ENCODE data around the gene IL1F10. TPM values are rescaled to one million over a fixed set of nuclear protein-coding genes. Genes with fewer than 3 reads are reported as not detected.
"Not testable (repeated sequence)": the region's sequence is repeated elsewhere in the genome, so short reads cannot be mapped to it uniquely, and the experiment has no call there.

Gene IL1F10
- total RNA-seq, 1 donor from 2014 or later, result not detected

DNA sequence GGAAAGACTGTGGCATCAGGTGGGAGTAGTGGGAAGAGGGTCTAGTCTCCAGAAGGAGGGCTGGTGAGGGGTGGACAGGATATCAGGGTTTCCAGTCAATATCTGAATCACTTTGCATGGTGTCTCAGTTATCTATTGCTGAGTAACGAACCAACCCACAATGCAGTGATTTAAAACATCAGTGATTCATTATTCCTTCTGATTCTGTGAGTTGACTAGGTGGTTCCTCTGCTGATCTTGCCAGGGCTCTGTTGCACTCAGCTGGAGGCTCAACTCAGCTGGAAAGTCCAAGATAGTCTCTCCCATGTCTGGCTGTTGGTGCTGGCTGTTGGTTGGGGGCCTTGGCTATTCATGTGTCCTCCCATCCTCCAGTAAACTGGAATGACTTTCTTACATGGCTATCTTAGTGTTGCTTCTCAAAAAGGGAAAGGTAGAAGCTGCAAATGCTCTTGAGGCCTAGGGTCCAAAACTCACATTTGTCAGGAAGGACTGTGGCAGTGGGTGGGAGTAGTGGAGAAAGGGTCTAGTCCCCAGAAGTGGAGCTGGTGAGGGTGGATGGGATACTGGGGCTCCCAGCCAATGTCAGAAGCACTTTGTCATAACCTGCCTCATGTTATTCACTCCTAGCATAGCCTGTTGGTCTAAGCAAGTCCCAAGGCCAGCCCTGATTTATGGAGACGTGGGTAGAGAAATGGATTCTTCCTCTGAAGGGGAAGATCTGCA, 13.9 kb downstream of the IL1F10 start:
- no peak for DNase-seq (ENCODE audit: low spot score)

DNA sequence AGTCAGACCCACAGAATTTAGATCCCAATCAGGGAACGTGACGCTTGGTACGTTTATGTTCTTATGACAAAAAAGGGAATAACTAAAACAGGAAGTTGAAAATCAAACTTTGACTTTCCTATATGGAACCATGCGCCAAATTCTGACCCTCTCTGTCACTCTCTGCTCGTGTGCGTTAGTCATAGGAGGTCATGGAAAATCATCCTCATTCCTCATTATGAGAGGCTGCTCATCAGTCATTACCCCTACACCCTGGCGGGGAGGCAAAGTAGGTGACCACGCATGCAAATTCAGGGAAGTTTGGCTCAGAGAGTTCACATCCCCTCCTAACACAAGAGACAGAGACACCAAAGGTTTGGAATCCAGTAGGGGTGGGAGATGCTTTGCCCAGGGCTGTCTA, 15.5 kb downstream of the IL1F10 start:
- no peak for DNase-seq (ENCODE audit: low spot score)

DNA sequence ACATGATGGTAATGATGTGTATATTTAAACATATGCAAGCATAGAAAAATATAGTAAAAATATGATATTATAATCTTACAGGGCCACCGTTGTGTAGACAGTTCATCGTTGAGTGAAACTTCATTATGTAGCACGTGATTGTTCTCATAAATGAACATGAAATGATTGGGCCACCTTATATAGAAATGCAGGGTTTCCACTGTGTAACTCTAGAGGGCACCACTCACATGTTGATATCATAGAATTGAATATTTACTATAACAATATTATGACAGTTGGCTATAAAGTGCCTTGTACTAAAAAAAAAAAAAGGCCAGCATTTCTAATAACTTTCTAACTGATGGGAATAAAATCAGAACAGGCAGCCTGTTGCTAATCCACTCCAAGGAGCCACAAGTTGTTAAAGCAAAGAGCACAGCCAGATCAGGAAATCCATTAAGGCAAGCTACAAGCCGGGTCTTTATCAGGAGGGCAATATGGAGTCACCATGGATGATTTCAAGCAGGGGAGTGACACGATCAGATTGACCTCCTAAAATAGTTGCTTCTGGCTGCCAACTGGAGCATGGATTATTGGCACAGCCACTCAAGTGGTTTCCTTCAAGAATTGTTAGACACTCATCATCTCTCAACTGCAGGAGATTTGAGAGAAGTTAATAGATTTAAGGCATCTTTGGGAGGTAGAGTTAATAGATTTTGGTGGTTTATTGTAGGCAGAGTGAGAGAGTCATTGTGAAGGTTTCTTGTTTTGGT, 16.7 kb downstream of the IL1F10 start:
- DNase-seq (ENCODE audit: low spot score), result no peak

DNA sequence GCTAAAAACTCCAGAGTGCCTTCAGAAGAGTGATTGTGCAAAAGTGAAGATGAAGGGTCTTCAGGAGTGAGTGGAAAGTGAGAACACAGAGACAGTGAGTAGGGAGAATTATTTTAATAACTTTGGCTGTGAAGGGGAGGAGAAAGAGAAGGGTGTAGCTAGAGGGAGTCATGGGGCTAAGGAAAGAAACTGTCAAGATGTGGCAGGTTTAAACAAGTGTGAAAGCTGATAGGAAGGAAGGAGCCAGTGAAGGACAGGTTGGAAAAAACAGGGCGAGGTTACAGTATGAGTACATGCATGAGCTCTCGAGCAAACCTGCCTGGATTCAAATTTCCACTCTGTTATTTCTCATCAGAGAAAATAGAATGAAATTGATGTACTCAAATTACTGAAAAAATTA, 17.8 kb downstream of the IL1F10 start:
- no peak for DNase-seq (ENCODE audit: low spot score)

- no peak for DNase-seq (ENCODE audit: low spot score)
These were observed 20.6 kb downstream of the IL1F10 start for GRCh38 chr2:113088213-113088992.

DNA sequence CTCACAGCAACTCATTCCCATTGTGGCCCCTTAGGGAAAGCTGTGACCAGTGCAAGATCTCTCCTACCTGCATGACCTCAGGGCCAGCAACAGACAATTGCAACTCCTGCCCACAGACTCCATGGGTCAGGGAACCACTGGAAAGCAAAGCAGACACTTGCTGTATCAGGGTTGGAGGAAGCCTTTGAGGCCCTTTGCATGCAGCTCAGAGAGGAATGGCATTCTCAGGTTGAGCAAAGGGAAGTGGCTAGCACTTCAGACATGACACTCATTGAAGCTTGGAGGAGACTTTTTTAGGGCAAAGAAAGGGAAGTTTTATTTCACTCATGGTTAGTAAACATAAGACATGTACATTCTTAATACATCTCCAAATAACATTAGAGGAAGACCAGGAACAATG, 22.1 kb downstream of the IL1F10 start:
- no peak for DNase-seq (ENCODE audit: low spot score)

DNA sequence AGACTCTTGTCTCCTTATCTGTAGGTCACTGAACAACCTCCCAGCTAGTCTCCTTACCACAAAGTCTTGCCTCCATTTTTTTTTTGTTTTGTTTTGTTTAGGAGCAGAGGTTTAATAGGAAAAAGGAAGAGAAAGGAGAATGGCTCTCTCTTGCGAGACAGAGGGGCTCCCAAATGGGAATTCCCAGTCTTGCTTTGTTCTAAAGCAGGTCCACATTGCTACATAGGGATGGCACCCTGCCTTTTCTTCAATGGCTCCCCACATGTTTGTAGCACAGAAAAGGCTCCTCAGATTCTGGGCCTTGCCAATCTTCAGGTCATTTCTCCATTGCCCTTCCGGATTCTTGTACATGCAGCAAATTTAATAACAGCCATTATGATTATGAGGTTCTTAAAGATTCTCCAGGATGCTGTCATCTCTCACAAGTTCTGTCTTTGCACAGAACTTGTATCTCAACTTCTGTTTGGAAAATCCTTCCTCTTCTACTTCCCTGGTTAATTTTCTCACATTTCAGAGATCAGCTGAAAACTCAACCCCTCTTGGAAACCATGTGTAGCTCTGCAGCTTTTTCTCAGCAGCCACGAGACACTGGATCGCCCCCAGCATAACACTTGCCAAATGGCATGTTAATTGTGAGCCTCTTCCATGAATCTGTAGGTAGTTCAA, 23.6 kb downstream of the IL1F10 start:
- no peak for DNase-seq (ENCODE audit: low spot score)

GRCh38 chr2:113092864-113093612, 25.3 kb downstream of the IL1F10 start:
- DNase-seq (ENCODE audit: low spot score), result no peak

DNA sequence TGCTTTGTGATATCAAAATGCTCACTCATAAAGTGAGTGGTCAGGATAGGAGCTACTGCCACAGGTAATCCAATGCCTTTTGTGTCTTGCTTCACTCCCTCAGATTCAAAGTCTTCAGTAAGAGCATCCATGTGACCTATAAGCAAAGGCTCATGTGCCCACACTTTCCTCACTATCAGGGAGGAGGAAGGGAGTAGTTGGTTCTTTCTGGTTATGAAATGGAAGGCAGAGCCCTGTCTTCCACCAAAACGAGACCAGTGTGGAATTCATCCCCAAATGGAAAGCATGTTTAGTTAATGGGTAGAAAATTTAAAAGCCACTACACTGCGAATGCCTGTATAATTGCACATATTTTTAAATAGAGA, 25.8 kb downstream of the IL1F10 start:
- DNase-seq (ENCODE audit: low spot score), result no peak

DNA sequence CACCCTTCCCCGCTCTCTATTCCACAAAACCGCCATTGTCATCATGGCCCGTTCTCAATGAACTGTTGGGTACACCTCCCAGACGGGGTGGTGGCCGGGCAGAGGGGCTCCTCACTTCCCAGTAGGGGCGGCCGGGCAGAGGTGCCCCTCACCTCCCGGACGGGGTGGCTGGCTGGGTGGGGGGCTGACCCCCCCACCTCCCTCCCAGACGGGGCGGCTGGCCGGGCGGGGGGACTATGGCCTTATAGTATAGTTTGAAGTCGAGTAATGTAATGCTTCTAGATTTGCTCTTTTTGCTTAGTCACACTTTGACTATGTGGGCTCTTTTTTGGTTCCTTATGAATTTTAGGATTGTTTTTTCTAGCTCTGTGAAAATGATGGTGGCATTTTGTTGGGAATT, 28.5 kb downstream of the IL1F10 start:
- DNase-seq (ENCODE audit: low spot score), result not testable (repeated sequence)

GRCh38 chr2:113096842-113097618, 29.3 kb downstream of the IL1F10 start:
- DNase-seq (ENCODE audit: low spot score), result not testable (repeated sequence)

DNA sequence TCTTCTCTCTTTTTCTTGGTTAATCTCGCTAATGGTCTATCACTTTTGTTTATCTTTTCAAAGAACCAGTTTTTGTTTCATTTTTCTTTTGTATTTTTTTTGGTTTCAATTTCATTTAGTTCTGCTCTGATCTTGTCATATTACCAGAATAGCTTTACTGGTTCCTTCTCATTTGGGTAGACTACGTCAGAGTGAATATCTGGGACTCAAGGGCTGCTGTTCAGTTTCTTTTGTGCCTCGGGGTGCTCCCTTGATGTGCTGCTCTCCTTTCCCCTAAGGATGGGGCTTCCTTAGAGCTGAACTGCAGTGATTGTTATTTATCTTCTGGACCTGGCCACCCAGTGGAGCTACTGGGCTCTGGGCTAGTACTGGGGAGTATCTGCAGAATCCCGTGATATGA, 30.3 kb downstream of the IL1F10 start:
- no peak for DNase-seq (ENCODE audit: low spot score)

GRCh38 chr2:113098532-113098931, 30.8 kb downstream of the IL1F10 start:
- no peak for DNase-seq (ENCODE audit: low spot score)

DNA sequence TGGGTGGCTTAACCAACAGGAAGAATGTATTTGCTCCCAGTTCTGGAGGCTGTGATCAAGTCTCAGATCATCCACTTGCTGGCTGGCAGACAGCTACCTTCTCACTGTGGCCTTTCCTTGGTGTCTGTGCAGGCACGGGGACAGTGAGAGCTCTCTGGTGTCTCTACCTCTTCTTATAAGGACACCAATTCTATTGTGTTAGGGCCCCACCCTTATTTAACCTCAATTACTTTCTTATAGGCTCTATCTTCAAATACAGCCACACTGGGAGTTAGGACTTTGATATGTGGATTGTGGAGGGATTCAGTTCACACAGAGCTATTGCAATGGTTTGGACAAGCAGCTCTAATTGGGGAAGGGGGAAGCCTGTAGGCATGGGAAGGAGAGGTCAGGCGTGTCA, 34.4 kb downstream of the IL1F10 start:
- no peak for DNase-seq (ENCODE audit: low spot score)

DNA sequence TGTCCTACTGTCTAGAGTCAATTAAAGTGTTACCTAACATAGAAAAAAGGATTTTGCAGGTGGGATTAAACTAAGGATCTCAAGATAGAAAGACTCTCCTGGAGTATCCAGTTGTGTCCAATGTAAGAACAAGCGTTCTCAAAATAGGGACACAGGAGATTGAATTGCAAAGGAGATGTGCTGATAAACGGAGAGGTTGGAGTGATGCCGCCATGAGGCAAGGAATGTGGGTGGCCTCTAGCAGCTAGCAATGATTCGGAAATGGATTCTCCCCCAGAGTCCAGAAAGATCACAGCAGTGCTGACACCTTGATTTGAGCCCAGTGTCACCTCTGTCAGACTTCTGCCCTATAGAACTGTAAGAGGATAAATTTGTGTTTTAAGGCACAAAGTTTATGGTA, 35.5 kb downstream of the IL1F10 start:
- no peak for DNase-seq (ENCODE audit: low spot score)

GRCh38 chr2:113104054-113104611, 36.4 kb downstream of the IL1F10 start:
- DNase-seq (ENCODE audit: low spot score), result no peak

- no peak for DNase-seq (ENCODE audit: low spot score)
These were observed 37.4 kb downstream of the IL1F10 start for GRCh38 chr2:113105047-113105785.

GRCh38 chr2:113111121-113111520, 43.4 kb downstream of the IL1F10 start:
- no peak for DNase-seq (ENCODE audit: low spot score)

- DNase-seq (ENCODE audit: low spot score), result no peak
These were observed 44.1 kb downstream of the IL1F10 start for GRCh38 chr2:113111823-113112287.

Measured in ureter (tissue), 1 donor.